ENCODE data around the gene DGKB. TPM values are rescaled to one million over a fixed set of nuclear protein-coding genes. Genes with fewer than 3 reads are reported as not detected.

Gene DGKB
- total RNA-seq, 4 donors from 2014 or later = 0.78 to 2.5 (median 1.5) TPM

DNA sequence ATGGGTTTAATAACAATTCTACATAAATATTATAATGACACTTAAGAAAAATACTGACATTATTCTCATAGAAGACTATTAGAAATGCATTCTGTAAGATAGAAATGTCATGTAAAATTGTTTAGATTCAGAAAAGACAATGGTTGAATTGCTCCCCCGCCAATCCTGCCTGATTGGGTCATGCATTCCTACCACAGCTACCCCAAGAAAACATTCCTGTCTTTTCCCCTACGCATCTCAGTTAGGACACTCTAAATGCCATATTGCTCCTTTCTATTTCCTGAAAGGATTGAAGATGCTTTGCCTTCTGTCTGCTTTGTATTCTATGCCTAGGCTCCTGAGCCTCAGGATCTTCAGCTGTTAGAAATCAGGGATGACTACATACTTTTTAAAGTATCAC lies 109.4 kb downstream of the DGKB start:
- H3K27ac ChIP-seq = no peak overlapping the region
- 60 to 70% methylated on average over 2 of the region's 2 CpGs for WGBS, 2 donors
- H3K9me3 ChIP-seq = peaks cover 0 to 3% (median 0%) of the 10 kb centered on the region in 4 donors
- no peaks in the 10 kb centered on the region for H3K4me1 ChIP-seq
- TF ChIP-seq EP300 (IDR thresholded peaks at IDR 0.05) (no peak), POLR2A (IDR thresholded peaks at IDR 0.05) (no peak)
- no peak for DNase-seq (ENCODE audit: low spot score in 2 of 2)
- no peaks in the 10 kb centered on the region for H3K27me3 ChIP-seq
- H3K4me3 ChIP-seq = no peak overlapping the region
- H3K36me3 ChIP-seq = no peaks in the 10 kb centered on the region

DNA sequence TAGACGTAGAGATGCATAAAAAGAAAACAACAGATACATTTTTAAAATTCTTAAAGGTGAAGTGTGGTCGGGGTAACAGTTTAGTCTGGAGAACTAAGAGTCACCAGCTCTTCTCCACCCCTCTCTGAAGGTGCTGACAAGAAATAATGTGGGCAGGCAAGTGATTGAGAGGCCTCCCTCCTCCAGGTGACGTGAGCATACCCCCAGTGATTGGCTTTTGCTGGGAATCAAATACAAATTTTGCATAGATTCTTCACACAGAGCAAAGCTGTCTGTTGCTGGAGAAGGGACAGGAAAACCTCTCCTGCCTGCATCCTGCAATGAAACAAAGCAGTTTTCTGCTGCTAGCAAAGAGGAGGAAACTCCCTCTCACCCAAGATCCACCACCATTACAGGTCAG lies 115.0 kb downstream of the DGKB start:
- peaks cover 0 to 3% (median 0%) of the 10 kb centered on the region in 4 donors for H3K9me3 ChIP-seq
- no peak for DNase-seq (ENCODE audit: low spot score in 2 of 2)
- no peaks in the 10 kb centered on the region for H3K4me1 ChIP-seq
- TF ChIP-seq EP300 (IDR thresholded peaks at IDR 0.05) (no peak), POLR2A (IDR thresholded peaks at IDR 0.05) (no peak)
- TF ChIP-seq, protein P1, sequence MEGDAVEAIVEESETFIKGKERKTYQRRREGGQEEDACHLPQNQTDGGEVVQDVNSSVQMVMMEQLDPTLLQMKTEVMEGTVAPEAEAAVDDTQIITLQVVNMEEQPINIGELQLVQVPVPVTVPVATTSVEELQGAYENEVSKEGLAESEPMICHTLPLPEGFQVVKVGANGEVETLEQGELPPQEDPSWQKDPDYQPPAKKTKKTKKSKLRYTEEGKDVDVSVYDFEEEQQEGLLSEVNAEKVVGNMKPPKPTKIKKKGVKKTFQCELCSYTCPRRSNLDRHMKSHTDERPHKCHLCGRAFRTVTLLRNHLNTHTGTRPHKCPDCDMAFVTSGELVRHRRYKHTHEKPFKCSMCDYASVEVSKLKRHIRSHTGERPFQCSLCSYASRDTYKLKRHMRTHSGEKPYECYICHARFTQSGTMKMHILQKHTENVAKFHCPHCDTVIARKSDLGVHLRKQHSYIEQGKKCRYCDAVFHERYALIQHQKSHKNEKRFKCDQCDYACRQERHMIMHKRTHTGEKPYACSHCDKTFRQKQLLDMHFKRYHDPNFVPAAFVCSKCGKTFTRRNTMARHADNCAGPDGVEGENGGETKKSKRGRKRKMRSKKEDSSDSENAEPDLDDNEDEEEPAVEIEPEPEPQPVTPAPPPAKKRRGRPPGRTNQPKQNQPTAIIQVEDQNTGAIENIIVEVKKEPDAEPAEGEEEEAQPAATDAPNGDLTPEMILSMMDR (IDR thresholded peaks at IDR 0.05) = no peak
- H3K27ac ChIP-seq = no peak overlapping the region
- H3K27me3 ChIP-seq = no peaks in the 10 kb centered on the region
- no peaks in the 10 kb centered on the region for H3K36me3 ChIP-seq
- WGBS, 2 donors = 58 to 71% methylated on average over 3 of the region's 3 CpGs
- H3K4me3 ChIP-seq = no peak overlapping the region

DNA sequence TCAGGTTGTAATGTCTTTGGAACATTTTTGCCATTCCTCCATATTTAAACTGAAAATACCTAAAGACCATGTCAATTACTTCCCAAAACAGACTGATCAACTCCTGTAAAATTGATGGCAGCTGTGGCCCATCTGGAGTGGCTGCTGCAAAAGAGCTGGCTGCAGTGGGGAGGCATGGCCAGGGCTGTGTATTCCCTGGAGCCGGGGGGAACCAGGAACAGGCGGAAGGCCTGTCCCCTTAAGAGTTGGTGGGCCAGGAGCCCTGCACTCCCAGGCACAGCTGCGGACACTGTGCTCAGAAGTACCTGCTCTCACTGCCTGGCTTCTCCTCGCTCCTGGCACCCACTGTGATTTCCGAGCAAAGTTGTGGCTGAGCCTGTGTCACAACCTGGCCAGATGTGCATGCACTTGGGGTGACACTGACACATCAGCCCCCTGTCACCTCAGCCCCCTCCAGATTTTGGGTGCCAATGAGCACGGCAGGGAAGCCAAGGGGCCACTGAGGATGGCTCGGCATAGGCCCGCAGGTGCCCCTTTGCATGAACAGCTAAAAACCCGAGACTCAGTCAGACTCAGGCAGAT lies 116.1 kb downstream of the DGKB start:
- no peak for DNase-seq (ENCODE audit: low spot score in 2 of 2)
- H3K36me3 ChIP-seq = no peaks in the 10 kb centered on the region
- no peaks in the 10 kb centered on the region for H3K4me1 ChIP-seq
- H3K27ac ChIP-seq = no peak overlapping the region
- no peak for TF ChIP-seq EP300 (IDR thresholded peaks at IDR 0.05)
- no peak for TF ChIP-seq POLR2A (IDR thresholded peaks at IDR 0.05)
- TF ChIP-seq, protein P1 (IDR thresholded peaks at IDR 0.05) = no peak
- 77 to 91% methylated on average over 7 to 9 of the region's 9 CpGs for WGBS, 2 donors
- peaks cover 0 to 3% (median 0%) of the 10 kb centered on the region in 4 donors for H3K9me3 ChIP-seq
- no peak overlapping the region for H3K4me3 ChIP-seq
- H3K27me3 ChIP-seq = no peaks in the 10 kb centered on the region

DNA sequence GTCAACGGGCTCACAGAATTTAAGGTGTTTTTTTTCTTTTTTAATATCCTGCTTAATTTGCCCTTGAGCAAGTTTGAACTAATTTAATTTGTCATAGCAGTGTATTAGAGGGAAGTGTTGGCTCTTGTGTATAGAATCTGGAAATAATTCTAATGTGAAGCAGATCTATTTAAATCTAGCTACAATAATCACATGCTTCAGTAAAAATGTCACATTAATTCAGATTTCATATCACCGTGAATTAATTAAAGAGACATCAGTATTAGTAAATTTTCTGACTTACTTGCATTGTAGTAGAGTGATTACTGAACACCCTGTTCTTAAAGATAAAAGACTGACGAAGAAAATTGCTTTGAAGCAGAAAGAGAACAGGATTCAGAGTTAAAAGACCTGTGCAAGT lies 124.7 kb downstream of the DGKB start:
- H3K27me3 ChIP-seq = no peaks in the 10 kb centered on the region
- no peak for DNase-seq (ENCODE audit: low spot score in 2 of 2)
- H3K36me3 ChIP-seq = no peaks in the 10 kb centered on the region
- no peak overlapping the region for H3K4me3 ChIP-seq
- no peak for TF ChIP-seq POLR2A (IDR thresholded peaks at IDR 0.05)
- no peak for TF ChIP-seq EP300 (IDR thresholded peaks at IDR 0.05)
- TF ChIP-seq, protein P1 (IDR thresholded peaks at IDR 0.05) = no peak
- H3K4me1 ChIP-seq = no peaks in the 10 kb centered on the region
- WGBS, 2 donors = 94 to 95% methylated on average over 3 of the region's 3 CpGs
- no peak overlapping the region for H3K27ac ChIP-seq
- peaks cover 0 to 14% (median 0%) of the 10 kb centered on the region in 4 donors for H3K9me3 ChIP-seq

DNA sequence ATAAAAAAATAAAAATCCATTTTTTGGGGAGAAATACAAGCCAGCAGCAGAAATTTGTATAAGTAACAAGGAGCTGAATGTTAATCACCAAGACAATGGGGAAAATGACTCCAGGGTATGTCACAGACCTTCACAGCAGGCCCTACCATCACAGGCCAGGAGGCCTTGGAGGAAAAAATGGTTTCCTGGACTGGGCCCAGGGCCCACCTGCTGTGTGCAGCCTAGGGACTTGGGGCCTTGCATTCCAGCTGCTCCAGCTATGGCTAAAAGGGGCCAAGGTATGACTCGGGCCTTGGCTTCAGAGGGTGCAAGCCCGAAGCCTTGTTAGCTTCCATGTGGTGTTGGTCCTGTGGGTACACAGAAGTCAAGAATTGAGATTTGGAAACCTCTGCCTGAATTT lies 126.3 kb downstream of the DGKB start:
- Histone ChIP-seq H3K27me3 (no peaks in the 10 kb centered on the region), H3K9me3 (peaks cover 0 to 14% (median 0%) of the 10 kb centered on the region in 4 donors), H3K36me3 (no peaks in the 10 kb centered on the region), H3K27ac (no peak overlapping the region), H3K4me3 (no peak overlapping the region), H3K4me1 (no peaks in the 10 kb centered on the region)
- TF ChIP-seq POLR2A (IDR thresholded peaks at IDR 0.05) (no peak), EP300 (IDR thresholded peaks at IDR 0.05) (no peak)
- WGBS, 2 donors = 61 to 97% methylated on average over 2 of the region's 2 CpGs
- DNase-seq (ENCODE audit: low spot score in 2 of 2) = no peak

DNA sequence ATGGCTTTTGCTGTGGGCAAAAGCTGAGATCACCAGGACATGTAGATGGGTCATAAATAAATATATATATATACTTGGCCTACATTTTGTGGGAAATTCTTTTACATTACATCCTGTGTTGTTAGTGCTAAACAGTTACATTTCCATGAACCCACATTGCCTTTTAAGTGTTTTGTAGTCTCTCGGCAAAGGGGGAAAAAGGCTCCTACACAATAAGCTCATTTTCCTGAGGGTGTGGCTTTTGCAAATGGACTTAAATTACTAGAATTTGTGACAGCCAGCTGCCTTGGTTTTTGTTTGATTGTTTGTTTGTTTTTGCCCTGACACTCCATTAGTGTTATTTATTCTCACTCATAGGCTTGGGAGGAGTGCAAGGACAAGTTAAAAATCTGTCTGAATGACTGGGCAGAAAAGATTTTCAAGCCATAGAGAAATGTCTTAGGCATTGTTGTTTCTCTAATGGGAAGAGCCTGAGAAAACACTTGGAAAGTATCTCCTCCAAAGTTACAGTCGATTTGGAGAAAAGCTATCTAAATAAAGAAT lies 128.8 kb downstream of the DGKB start:
- TF ChIP-seq EP300 (IDR thresholded peaks at IDR 0.05) (no peak), POLR2A (IDR thresholded peaks at IDR 0.05) (no peak)
- TF ChIP-seq, protein P1 (IDR thresholded peaks at IDR 0.05) = no peak
- Histone ChIP-seq H3K4me1 (no peaks in the 10 kb centered on the region), H3K9me3 (peaks cover 0 to 14% (median 0%) of the 10 kb centered on the region in 4 donors), H3K36me3 (no peaks in the 10 kb centered on the region), H3K4me3 (no peak overlapping the region), H3K27ac (no peak overlapping the region), H3K27me3 (no peaks in the 10 kb centered on the region)
- no peak for DNase-seq (ENCODE audit: low spot score in 2 of 2)
- WGBS, 2 donors = 58 to 62% methylated on average over 2 of the region's 2 CpGs
